Left colon (tissue), 2 donors: ENCODE data around the gene ASH1L. TPM values are rescaled to one million over a fixed set of nuclear protein-coding genes. Genes with fewer than 3 reads are reported as not detected.
"Not testable (repeated sequence)": the region's sequence is repeated elsewhere in the genome, so short reads cannot be mapped to it uniquely, and the experiment has no call there.

Source experiments
- ATAC-seq: fragments of 200-7000 bp; cut with Tn5 transposase; one replicate; pipeline ENCODE4 v1.9.1; 2020; ENCODE audit warnings: mild to moderate bottlenecking, moderate library complexity
- DNase-seq, 2 donors: peaks; one replicate each; pipeline ENCODE4 v3.0.0-alpha.2; 2020
- intact Hi-C, 2 donors: fragments of 100-400 bp; cut with DNase I in 1 of 2; cut with micrococcal nuclease in 1 of 2; formaldehyde crosslinking; loops; one replicate each; pipeline versions ENCODE4 v1.11.2 to v1.14.0; 2022; cut with DNase I, micrococcal nuclease
- total RNA-seq, 2 donors: library from RNA; stranded (reverse); fragmentation: NEBNext Ultra II Directional; extraction: Animal tissue kit (Norgen Biotek cat#: 25700); gene quantifications; one replicate each; pipeline ENCODE4 v1.2.1, GENCODE V29; 2021
- donor health status: DM: no; HTN: no; CAD: no.
- donor health status: DM: yes; HTN: yes; CAD: no.

Gene ASH1L
- total RNA-seq, 2 donors from 2014 or later = 50.4 to 53.9 TPM

DNA sequence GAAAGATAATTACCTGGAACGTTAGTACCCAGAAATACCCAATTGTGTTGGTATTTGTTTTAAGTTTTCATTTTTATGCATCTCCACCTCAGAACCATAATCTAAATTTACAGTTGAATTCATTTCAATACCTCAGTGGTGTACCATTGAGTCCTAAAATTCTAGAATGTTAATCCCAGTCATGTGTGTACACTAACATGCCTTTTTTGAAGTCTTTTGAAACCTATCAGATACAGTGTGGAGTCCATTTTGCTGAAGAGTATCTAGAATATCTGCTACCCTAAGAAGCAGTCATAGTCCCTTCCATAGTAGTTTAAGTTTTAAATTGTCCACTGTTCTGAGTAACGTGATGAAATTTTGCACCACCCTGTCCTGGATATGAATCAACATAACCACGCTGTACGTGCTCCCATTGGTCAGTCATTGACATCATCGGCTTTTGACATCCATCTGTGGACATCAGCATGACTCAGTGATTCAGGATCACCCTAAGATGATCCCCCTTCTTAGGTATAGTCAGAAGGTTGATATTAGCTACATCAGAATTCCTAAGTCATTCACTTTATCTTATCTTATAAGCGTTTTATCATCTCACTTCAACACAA lies 7.5 kb upstream of the ASH1L start:
- DNase-seq (no peak), ATAC-seq (no peak)
- intact Hi-C loops = loop anchor here in 1 of 2 donors (10.0 kb wide), 1 partner anchor 235 kb away; no protein-coding TSS in a partner anchor

DNA sequence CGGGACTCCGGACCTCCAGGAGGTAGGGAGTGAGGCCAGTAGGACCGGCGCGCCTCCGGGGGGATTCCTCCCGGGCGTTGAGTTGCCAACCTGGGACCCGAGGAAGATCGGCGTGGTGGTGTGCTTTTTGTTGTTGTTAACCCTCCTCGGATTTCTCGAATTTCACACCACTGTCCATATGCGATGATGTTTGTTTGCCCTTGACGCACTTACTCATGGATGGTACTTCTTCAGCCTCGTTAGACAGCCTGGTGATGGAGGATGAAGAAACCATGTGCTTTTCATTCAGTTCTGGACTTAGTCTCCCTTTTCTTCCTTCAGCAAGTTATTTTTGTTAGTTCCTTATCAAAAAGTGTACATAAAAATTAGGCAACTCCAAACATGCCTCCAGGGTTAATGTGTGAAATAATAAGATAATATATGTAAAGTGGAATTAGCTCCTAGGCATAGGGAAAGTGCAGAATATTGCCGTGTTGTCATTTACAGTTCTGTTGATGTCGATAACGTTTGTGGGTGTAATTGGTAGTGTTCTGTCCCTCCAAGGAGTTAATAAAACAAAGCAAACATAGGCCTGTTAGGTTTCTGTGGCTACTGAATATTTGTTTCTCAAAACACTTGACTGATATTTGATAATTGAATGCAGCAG lies 897 bp upstream of the ASH1L start:
- ATAC-seq = peak; percentile 13
- DNase-seq = not testable (repeated sequence)
- intact Hi-C loops = loop anchor here in 1 of 2 donors (10.0 kb wide), 1 partner anchor 229 kb away; no protein-coding TSS in a partner anchor

DNA sequence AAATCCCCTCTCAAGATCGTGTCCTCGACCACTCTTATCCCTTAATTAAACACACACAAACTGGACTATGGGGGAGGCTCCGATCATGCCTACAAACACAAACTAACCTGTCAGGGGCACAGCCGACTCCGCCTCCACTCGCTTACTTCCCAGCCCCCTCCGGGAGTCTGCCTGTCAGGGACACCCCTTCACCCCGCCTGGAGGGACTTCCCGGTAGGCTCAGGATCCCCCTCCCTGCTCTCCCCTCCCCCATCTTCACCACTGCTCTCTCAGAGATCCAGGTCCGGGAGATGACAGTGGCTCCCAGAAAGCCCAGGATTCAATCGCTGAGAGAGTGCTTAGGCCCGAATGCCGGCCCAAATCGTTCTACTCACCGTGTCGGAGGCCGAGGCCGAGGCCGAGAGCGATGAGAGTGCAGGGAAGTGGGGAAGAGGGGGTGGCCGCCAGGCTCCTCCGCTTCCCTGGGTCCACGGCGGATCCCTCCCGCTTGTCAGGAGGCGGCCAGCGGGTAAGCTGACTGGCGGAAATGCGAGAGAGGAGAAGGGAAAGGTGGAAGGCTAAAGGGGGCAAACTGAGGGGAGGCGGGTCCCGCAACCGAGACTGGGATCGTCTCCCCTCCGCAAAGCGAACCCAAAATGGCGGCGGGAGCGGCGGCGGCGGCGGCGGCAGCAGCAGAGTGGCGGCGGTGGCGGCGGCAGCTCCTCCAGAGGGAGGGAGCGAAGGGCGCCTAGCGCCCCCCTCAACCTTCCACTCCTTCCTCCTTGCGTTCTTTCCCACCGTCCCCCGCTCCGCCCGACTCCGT lies 623 bp downstream of the ASH1L start:
- intact Hi-C loops = loop anchor here in 1 of 2 donors (10.0 kb wide), 1 partner anchor 227 kb away; no protein-coding TSS in a partner anchor
- peak; percentile 36 for ATAC-seq
- peak; percentile 46 to 57 for DNase-seq

DNA sequence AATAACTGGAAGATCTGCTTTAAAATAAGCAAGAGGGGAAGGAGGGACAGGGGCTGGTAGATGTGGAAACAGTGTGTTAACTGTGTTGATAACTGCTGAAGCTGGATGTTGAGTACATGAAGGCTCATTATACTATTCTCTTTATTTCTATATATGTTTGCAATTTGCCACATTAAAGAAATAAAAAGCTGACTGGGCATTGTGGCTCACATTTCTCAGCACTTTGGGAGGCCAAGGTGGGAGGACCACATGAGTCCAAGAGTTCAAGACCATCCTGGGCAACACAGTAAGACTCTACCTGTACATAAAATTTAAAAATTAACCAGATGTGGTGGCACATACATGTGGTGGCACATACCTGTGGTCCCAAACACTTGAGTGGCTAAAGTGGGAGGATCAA lies 6.7 kb downstream of the ASH1L start:
- ATAC-seq = no peak
- intact Hi-C loops = no loop called here
- DNase-seq = no peak

DNA sequence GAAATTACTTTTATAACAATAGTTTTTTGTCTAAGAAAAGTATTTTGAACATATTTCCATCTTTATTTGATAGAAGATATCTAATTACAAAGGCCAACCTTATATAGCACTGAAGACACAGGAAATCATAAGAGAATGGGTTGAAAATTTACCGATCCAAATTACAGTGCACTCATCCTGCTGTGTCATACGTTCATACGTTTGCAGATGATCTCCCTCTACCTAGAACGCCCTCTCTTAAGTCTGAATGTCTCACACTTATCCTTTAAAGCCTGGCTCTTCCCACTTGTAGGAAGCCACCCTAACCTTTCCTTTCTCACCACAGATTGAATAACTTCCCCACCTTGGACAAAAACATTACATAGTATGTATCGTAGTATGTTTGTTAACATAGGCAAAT lies 9.3 kb downstream of the ASH1L start:
- DNase-seq (no peak), ATAC-seq (no peak)
- intact Hi-C loops = no loop called here

DNA sequence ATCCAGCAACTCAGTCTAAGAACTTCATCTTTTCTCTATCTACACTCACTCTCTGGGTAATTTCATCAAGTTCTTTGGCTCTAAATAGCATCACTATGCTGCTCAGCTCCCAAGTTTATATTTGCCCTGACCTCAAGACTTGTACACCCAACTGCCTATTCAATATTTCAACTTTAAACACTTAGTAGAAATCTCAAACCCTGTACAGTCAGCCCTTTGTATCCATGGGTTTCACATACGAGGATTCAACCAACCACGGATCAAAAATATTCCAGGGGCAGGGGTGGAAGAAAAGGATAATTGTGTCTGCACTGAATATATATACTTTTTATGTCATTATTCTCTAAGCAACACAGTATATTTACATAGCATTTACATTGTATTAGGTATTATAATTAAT lies 13.9 kb downstream of the ASH1L start:
- ATAC-seq (no peak), DNase-seq (no peak)
- intact Hi-C loops = no loop called here

DNA sequence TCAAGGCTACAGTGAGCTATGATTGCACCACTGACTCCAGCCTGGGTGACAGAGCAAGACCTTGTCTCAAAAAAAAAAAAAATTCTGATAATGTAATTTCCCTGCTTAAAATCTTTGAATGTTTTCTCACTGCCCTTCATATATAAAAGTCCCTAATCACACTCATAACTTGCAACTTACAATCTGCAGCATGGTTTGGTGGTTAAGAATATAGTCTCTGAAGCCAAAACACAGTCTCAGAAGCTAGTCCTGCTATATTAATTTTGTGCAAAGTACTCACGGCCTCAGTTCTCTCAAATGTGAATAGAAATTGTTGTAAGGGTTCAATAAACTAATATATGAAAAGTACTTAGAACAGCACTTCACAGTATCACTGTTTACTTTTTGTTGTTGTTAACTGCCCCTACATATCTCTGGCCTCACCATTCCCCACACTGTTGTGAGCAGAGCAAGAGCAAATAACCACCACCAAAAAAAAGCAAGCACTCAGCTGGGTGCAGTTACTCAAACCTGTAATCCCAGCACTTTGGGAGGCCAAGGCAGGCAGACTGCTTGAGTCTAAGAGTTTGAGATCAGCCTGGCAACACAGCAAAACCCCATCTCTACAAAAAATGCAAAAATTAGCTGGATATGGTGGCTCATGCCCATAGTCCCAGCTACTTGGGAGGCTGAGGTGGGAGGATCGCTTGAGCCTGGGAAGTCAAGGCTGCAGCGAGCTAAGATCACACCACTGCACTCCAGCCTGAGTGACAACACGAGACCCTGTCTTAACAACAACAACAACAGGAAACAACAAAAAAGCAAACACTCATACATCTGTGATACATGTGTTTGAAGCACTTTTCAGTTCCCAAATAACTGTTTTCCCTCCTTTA lies 22.4 kb downstream of the ASH1L start:
- ATAC-seq (no peak), DNase-seq (no peak)
- intact Hi-C loops = no loop called here

DNA sequence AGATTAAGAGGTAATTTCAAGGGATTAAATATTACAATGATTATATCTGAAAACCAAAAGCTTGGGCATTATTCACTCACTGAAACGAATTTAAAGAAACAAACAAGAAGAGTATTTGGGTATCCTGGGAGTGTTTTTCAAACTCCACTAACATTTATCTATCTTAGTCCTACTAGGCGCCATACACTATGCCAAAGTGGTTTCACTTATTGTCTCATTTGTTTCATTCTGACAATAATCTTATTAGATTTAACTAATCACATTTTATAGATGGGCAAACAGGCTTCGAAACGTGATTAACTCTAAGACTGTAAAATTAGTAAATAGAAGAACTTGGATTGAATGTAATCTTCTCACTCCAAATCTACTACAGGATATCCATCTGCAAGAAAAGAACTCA lies 25.4 kb downstream of the ASH1L start:
- intact Hi-C loops = no loop called here
- no peak for DNase-seq
- ATAC-seq = no peak

DNA sequence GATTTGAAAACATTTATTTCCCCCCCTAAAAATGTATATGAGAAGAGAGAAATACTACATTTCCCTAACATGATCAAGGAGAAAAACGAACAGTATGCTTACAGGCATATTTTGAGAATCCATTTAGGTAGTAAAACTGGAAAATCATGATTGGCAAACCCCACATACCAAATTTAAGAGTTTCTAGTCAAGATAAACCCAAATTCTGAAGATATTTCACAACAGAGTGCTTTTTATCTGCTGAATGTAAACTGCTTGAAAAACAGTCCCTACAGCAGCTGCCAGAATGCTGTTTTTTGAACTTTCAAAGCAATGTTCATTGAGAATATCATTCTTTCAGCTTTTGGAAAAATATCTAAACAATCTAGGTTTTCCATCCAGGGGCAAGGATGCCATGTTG lies 31.0 kb downstream of the ASH1L start:
- intact Hi-C loops = no loop called here
- DNase-seq = no peak
- ATAC-seq = no peak

DNA sequence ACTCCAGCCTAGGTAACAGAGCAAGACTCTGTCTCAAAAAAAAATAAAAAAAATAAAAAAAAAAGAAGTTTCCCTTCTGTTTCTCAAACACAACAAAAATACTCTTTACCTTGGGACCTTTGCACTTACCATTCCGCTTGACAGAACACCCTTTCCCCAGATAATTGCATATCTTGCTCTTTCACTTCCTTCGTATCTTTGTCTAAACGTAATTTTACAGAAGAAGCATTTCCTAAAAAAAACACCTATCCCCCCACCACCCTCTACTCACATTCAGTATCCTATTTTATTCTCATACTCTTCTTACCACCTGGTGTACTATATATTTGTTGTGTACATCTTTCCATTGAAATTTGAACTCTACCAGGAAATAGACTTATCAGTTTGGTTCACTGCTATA lies 32.7 kb downstream of the ASH1L start:
- intact Hi-C loops = no loop called here
- no peak for ATAC-seq
- DNase-seq = no peak

DNA sequence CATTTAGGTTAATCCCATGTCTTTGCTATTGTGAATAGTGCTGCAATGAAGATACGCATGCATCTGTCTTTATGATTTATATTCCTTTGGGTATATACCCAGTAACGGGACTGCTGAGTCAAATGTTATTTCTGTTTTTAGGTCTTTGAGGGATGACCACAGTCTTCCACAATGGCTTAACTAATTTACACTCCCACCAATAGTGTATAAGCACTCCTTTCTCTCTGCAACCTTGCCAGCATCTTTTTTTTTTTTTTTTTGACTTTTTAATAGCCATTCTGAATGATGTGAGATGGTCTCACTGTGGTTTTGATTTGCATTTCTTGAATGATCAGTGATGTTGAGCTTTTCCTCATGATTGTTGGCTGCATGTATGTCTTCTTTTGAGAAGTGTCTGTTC lies 33.5 kb downstream of the ASH1L start:
- no peak for ATAC-seq
- no peak for DNase-seq
- intact Hi-C loops = no loop called here

DNA sequence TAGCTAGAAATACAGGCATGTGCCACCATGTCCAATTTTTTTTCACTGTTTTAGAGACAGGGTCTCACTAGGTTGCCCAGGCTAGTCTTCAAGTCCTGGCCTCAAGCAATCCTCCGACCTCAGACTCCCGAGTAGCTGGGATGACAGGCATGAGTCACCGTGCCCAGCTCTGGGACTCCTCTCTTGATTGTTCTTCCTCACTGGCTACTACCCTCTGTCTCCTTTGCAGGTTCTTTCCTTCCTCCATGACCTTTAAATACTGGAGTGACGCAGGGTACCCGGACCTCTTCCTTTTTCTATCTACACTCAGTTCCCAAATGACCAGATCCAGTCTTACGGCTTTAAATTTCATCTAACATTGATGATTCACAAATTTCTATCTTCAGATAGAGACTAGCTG lies 34.9 kb downstream of the ASH1L start:
- DNase-seq = no peak
- ATAC-seq = peak; percentile 12
- intact Hi-C loops = no loop called here

DNA sequence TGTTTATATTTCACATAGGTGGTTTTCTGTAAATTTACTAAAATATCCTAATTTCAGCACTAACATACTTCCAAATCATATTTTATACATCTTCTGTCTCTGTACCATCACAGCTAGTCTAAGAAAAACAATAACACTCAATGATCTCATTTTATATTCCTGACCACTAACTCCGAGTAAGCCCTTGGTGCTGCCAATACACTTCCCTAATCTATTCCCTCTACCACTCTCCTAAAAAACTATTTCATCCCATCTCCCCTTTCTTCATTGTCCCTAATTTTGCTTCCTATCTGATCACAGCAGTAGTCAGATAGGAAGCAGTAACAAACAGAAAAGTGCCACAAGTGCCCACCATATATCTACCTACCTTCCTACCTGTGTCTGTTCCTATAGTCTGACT lies 36.2 kb downstream of the ASH1L start:
- DNase-seq (no peak), ATAC-seq (no peak)
- intact Hi-C loops = no loop called here

DNA sequence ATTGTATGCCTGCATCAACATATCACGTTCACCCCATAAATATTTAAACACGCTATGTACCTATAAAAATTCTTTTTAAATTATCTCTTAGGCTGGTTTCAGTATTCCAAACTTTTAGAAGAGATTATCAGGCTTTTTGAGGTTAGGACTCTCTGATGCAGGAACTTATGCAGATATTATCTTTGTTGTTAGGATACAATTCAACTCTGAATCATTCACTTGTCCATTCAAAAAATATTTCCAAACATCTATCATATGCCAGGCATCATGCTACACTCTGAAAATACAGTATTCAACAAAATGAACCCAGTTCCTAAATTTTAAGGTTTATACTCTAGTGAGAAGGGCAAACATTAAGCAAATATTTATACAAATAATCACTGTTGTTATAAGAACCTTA lies 40.5 kb downstream of the ASH1L start:
- no peak for ATAC-seq
- intact Hi-C loops = no loop called here
- no peak for DNase-seq

DNA sequence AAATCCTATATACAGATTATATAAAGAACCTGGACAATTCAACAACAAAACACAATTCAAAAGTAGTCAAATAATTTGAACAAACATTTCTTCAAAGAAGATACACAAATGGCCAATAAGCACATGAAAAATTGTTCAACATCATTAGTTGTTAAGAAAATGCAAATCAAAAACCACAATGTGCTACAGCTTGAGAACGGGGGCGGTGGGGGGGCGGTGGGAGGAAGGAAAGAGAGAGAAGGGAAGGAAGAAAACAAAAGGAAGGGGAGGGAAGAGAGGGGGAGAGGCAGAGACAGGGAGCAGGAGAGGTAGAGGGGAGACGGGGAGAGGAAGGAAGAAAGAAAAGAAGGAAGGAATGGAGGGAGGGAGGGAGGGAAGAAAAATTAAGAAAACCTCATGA lies 44.1 kb downstream of the ASH1L start:
- intact Hi-C loops = no loop called here
- ATAC-seq (no peak), DNase-seq (no peak)

DNA sequence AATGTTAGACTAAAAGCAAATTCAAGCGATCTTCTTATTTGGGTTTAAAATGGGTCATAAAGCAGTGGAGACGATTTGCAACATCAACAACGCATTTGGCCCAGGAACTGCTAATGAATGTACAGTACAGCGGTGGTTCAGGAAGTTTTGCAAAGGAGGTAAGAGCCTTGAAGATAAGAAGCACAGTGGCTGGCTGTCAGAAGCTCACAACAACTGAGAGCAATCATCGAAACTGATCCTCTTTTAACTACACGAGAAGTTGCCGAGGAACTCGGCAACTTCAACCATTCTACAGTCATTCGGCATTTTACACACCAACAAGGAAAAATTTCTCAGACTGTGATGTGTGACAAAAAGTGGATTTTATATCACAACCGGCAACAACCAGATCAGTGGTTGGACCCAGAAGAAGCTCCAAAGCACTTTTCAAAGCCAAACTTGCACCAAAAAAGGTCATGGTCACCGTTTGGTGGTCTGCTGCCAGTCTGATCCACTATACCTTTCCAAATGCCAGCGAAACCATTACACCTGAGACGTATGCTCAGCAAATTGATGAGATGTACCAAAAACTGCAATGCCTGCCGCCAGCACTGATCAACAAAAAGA lies 47.9 kb downstream of the ASH1L start:
- intact Hi-C loops = no loop called here
- ATAC-seq (no peak), DNase-seq (no peak)

DNA sequence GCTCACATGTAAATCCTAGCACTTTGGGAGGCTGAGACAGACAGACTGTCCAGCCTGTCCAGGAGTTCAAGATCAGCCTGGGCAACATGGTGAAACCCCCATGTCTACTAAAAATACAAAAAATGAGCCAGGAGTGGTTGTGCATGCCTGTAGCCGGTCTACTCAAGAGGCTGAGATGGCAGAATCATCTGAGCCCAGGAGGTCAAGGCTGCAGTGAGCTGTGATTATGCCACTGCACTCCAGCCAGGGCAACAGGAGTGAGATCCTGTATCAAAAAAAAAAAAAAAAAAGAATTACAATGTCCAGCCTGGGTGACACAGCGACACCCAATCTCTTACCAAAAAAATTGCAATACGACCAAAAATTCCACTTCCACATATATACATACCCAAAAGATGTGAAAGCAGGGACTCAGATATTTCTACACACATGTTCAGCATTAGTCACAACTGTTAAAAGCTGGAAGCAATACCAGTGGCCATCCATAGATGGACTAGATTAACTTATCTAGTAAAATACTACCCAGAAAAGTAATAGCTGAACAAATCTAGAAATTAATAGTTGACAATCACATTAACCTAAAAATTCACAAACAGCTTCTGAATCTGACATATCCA lies 49.2 kb downstream of the ASH1L start:
- no peak for DNase-seq
- intact Hi-C loops = no loop called here
- no peak for ATAC-seq

DNA sequence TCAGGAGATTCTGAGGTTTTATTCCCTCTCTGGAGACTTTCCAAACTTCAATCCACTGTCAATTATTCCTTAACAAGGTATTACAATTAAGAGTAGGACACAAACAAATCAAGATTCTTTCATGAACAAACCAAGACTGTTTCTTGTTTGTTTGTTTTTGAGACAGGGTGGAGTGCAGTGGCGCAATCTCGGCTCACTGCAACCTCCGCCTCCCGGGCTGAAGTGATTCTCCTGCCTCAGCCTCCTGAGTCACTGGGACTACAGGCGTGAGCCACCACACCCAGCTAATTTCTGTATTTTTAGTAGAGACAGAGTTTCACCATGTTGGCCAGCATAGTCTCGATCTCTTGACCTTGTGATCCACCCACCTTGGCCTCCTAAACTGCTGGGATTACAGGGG lies 51.2 kb downstream of the ASH1L start:
- DNase-seq, intact Hi-C loops: not testable (repeated sequence)
- ATAC-seq = peak; percentile 69
